Stomach (tissue), 4 donors: Measurements from ENCODE around the gene TERC.
A peak's percentile ranks its signal among the peaks of the same experiment; 100 is the strongest.

Experiments used
- POLR2A ChIP-seq, 4 donors: fragments of 450-650 bp; IDR thresholded peaks; one replicate each; pipeline ENCODE4 v1.6.1; 2016; ENCODE audit warnings: antibody characterized with exemption in 4 of 4, control low read depth in 2 of 4, mild to moderate bottlenecking in 1 of 4, moderate library complexity in 1 of 4
- TF ChIP-seq, protein P1 (sequence below), 7 experiments: fragments of 450-650 bp in 4 of 7; fragments of 200-600 bp in 3 of 7; sonication (generic) in 3 of 7; IDR thresholded peaks; one replicate each; pipeline ENCODE4 v1.5.1; 2016 to 2019; ENCODE audit warnings: antibody characterized with exemption in 7 of 7, control low read depth in 2 of 7, mild to moderate bottlenecking in 1 of 7

DNA sequence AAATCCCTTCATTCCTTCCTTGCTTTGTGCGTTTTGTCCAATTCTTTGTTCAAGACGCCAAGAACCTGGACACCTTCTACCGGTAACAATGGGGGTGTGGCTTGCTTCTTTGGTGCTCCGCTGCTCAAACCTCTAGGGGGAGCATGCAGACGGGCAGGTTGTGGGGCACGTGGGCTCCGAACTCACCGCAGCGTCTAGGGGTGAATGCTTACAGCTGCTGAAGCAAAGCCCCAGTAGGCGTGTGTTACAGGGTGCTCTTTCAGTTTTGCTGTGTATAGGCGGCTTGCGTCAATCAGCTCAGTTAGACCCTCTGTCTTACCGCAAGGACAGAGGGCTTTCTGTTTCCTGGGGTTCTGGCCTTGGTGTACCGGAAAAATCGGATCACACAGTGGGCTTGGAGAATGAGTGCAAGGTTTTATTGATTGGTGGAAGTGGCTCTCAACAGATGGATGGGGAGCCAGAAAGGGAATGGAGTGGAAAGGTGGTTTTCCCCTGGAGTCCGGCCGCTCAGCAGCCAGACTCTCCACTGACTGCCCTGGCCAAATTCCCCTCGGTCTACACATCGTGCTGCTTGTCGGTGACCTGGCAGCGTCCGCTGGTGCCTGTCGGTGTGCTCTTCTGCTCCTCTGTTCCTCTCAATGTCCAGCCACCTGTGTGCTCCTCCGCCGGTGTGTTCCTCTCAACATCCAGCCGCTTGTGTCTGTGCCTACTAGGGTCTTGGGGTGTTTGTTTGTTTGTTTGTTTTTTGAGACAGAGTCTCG lies 49.1 kb upstream of the TERC start:
- no peak for TF ChIP-seq POLR2A (IDR thresholded peaks at IDR 0.05)
- TF ChIP-seq, protein P1, sequence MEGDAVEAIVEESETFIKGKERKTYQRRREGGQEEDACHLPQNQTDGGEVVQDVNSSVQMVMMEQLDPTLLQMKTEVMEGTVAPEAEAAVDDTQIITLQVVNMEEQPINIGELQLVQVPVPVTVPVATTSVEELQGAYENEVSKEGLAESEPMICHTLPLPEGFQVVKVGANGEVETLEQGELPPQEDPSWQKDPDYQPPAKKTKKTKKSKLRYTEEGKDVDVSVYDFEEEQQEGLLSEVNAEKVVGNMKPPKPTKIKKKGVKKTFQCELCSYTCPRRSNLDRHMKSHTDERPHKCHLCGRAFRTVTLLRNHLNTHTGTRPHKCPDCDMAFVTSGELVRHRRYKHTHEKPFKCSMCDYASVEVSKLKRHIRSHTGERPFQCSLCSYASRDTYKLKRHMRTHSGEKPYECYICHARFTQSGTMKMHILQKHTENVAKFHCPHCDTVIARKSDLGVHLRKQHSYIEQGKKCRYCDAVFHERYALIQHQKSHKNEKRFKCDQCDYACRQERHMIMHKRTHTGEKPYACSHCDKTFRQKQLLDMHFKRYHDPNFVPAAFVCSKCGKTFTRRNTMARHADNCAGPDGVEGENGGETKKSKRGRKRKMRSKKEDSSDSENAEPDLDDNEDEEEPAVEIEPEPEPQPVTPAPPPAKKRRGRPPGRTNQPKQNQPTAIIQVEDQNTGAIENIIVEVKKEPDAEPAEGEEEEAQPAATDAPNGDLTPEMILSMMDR (IDR thresholded peaks at IDR 0.05) = peak in 3 of 7 experiments; percentile 18 to 29 (median 25)
